Neutrophil (primary cell): ENCODE results near the gene WDR76.

Experiments
- H3K27ac ChIP-seq: fragments of 200-600 bp; sonication (generic); 2 replicates; pipeline ENCODE4 v1.5.1; 2016; ENCODE audit warnings: mild to moderate bottlenecking, moderate library complexity
- H3K27me3 ChIP-seq: fragments of 200-600 bp; sonication (generic); 2 replicates; pipeline ENCODE4 v1.6.0; 2016; ENCODE audit warnings: mild to moderate bottlenecking
- H3K36me3 ChIP-seq: fragments of 200-600 bp; sonication (generic); 2 replicates; pipeline ENCODE4 v1.5.1; 2017
- H3K4me1 ChIP-seq, 2 experiments: fragments of 200-600 bp in 1 of 2; sonication (generic) in 1 of 2; 1 replicate in 1 of 2; 2 replicates in 1 of 2; pipeline versions ENCODE4 v1.5.1 to v1.6.1; 2013 to 2016; ENCODE audit warnings: low read depth in 1 of 2, low read length in 1 of 2, mild to moderate bottlenecking in 1 of 2, moderate library complexity in 1 of 2; ENCODE audit not compliant: control insufficient read depth in 1 of 2, insufficient read depth in 1 of 2
- H3K4me3 ChIP-seq, 2 experiments: fragments of 200-600 bp in 1 of 2; sonication (generic) in 1 of 2; 1 replicate in 1 of 2; 2 replicates in 1 of 2; pipeline ENCODE4 v1.5.1; 2013 to 2016; ENCODE audit warnings: low read depth in 1 of 2, low read length in 1 of 2, mild to moderate bottlenecking in 1 of 2, moderate library complexity in 1 of 2
- H3K9me3 ChIP-seq: fragments of 200-600 bp; sonication (generic); 2 replicates; pipeline ENCODE4 v1.5.1; 2016
- CTCF ChIP-seq: fragments of 200-600 bp; sonication (generic); IDR thresholded peaks from 2 replicates; pipeline ENCODE4 v1.5.1; 2016; ENCODE audit warnings: antibody characterized with exemption

WDR76 gene

GRCh38 chr15:43913026-43913780 is 86.4 kb downstream of the WDR76 start:
- Histone ChIP-seq H3K4me1 (no peaks in the 10 kb centered on the region), H3K36me3 (no peaks in the 10 kb centered on the region), H3K4me3 (no peak overlapping the region), H3K27me3 (peaks cover 4% of the 10 kb centered on the region), H3K27ac (no peak overlapping the region), H3K9me3 (no peaks in the 10 kb centered on the region)
- TF ChIP-seq CTCF: no peak

GRCh38 chr15:43913941-43914340 is 87.1 kb downstream of the WDR76 start:
- no peaks in the 10 kb centered on the region for H3K4me1 ChIP-seq

GRCh38 chr15:43915631-43916325 is 89.0 kb downstream of the WDR76 start:
- no peaks in the 10 kb centered on the region for H3K36me3 ChIP-seq
- H3K4me1 ChIP-seq: no peaks in the 10 kb centered on the region
- no peak overlapping the region for H3K4me3 ChIP-seq
- H3K27ac ChIP-seq: no peak overlapping the region
- peaks cover 4% of the 10 kb centered on the region for H3K27me3 ChIP-seq
- no peaks in the 10 kb centered on the region for H3K9me3 ChIP-seq
- TF ChIP-seq CTCF: no peak

More at GRCh38 chr15:43913941-43914340, 87.1 kb downstream of the WDR76 start:
- H3K9me3 ChIP-seq: no peaks in the 10 kb centered on the region
- no peak overlapping the region for H3K4me3 ChIP-seq
- H3K27ac ChIP-seq: no peak overlapping the region
- no peaks in the 10 kb centered on the region for H3K36me3 ChIP-seq
- no peak for TF ChIP-seq CTCF
- H3K27me3 ChIP-seq: peaks cover 4% of the 10 kb centered on the region

GRCh38 chr15:43916326-43916660 is 89.5 kb downstream of the WDR76 start:
- peaks cover 4% of the 10 kb centered on the region for H3K27me3 ChIP-seq
- no peak for TF ChIP-seq CTCF

More at GRCh38 chr15:43916326-43916660, 89.5 kb downstream of the WDR76 start:
- no peak overlapping the region for H3K27ac ChIP-seq
- no peak overlapping the region for H3K4me3 ChIP-seq
- no peaks in the 10 kb centered on the region for H3K9me3 ChIP-seq
- no peaks in the 10 kb centered on the region for H3K36me3 ChIP-seq
- no peaks in the 10 kb centered on the region for H3K4me1 ChIP-seq
